GM19023 (cell line): ENCODE data around the gene UCP2.

Experiments
- ATAC-seq: cut with Tn5 transposase; IDR thresholded peaks from one replicate; pipeline ENCODE4 v1.9.1; 2021; ENCODE audit warnings: mild to moderate bottlenecking, moderate library complexity; ENCODE audit not compliant: unreplicated experiment

UCP2 gene

GRCh38 chr11:74010306-74011300, 28.0 kb upstream of the UCP2 start:
- no peak for ATAC-seq

DNA sequence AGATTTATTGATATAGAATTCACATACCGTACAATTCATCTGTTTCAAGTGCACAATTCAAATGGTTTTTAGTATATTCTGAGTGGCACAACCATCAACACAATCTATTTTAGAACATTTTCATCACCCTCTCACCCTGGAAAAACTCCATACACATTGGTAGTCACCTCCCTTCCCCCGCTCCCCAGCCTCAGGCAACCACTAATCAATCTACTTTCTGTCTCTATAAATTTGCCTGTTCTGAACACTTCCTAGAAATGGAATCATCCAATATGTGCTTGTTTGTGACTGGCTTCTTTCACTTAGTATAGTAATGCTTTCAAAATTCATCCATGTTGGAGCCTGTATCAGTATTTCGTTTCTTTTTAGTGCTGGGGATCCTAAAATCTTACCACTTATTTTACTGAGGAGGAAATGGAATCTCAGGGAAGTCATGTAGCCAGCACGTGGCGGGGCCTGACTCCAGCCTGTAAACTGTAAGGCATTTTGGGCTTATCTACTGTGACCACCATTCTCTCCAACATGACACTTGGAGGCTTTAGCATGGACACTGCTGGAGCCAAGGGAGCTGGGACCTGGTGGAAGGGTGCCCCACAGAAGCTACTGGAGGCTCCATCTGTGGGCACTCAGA, 27.1 kb upstream of the UCP2 start:
- ATAC-seq, result no peak

- no peak for ATAC-seq
Measured at GRCh38 chr11:74009230-74009547, 26.5 kb upstream of the UCP2 start.

DNA sequence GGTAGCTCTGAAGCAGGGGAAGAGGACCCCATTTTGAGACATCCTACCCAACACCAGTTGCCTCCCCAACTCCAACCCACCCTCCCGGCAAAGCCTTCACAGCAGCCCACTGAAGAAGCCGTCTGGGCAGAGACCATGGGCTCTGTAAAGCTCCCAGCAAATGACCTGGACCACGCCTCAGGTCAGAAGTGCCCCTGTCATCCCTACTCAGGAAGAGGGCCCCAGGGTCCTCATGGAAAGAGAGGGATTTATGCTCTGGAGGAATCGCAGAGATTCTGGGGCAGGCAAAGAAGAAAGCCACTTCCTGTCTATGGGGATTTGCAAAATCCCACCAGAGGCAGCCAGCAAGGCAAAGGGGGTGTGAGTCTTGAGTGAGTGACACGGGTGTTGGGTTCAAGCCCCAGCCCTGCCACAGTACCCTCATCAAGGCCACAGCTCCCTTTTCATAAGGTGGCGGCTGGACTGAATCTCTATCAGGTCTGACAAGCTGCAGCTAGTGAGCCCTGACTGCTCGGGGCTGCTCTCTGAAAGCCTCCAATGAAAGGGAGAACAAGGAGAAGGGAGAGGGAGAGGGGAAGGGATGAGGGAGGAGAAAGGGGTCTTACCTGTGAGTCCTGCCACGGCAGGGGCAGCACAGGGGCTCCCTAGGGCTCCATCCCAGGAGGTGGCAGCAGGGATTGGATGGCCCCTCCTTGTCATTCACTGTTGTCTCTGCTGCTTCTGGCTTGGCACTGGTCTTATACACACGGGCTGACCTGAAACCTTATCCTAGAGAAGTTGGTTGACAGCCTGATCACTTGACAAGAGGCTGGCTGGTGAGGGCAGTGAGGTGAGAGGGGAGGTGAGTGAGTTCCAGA, 26.0 kb upstream of the UCP2 start, which contains the start of gene UCP3:
Gene UCP3 (minus strand): TSS at position 713 of the 857 bp plus-strand sequence. CDS start 2,043 bp downstream, outside the sequence.
- ATAC-seq, result no peak

DNA sequence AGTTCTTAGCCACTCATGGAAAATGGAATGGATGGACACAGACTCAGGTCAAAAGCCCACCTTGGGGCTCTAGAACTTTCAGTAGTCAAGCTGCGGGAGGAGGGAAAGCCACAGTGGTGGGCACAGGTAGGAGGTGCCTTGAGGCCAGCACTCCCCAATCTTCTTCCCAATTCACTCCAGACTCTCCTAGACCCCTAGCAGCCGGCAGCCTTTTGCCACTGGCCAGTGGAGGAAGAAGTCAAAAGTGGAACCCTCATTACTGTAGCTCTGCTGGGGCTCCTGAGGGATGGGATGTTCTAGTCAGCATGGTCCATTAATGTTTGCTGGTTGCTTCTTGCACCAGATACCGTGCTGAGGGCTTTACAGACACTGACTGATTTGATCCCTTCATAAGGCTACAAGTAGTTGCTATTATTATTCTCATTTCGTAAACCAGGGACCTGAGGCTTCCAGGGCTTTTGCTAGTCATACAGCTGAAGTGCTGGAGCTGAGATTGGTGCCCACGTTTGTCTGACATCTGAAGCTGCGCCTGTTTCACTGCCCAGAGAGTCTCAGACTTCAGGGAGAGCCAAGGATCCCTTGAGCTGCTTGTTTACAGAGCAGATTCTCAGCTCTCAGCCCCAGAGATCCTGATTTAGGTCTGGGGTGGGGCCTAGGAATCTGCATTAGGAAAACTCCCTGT, 25.2 kb upstream of the UCP2 start:
- no peak for ATAC-seq

GRCh38 chr11:74006743-74007304, 24.2 kb upstream of the UCP2 start:
- ATAC-seq, result no peak

- no peak for ATAC-seq
Measured at GRCh38 chr11:74005721-74006517, 23.3 kb upstream of the UCP2 start.

DNA sequence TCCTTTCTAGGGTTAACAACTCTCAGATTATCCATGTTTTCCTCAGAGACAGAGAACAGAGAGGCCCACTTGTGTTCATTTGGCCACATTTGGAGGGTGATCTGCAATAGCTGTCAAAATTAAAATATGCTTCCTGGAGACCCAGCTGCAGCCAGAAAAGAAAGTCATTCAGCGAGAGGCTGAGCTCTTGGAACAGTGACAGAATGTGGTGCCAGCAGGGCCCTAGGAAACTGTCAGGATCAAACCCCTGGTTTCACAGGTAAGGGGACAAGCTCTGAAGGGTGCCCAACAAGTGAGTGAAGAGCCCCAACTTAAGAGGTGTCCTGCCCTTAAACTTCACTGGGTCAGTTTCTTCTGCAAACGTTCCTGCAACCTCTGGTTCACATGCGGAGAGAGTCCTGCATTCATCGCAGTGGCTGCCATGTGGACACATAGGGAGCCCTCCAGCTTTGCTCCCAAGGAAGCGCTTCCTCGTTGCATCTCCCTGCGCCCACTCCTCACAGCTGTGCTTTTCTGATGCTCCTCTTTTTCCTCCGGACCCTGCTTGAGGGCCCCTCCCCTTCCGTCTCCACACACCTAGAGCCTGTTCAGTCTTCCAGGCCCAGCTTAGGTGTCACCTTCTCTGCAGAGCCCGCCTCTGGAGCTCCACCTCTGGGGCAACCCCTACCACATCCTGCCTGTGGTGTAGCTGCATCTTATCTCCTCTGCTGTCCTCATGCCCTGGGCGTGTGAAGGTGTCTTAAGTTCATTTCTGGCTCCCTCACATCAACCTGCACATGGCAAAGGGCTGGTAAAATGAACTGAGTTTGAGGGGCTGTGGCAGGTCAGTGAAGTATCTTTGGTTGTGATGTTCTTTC, 22.3 kb upstream of the UCP2 start:
- no peak for ATAC-seq

GRCh38 chr11:74004046-74004695, 21.5 kb upstream of the UCP2 start:
- no peak for ATAC-seq

DNA sequence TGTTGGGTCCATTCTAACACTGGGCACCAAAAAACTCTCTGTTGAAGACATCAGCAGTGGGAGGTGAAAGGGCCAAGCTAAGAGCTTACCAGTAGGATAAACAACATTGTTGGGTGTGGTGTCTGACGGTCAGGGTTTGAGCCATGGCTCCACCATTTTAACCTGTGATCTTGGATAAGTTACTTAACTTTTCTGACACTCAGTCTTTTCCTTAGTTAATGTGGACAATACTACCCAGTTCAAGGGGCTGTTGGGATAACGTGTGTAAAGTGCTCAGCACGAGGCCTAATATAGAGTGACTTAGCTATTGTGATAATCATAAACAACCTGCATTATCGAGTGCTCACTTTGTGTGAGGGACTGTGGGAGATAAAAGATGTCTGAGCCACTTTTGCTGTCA, 20.2 kb upstream of the UCP2 start:
- no peak for ATAC-seq

DNA sequence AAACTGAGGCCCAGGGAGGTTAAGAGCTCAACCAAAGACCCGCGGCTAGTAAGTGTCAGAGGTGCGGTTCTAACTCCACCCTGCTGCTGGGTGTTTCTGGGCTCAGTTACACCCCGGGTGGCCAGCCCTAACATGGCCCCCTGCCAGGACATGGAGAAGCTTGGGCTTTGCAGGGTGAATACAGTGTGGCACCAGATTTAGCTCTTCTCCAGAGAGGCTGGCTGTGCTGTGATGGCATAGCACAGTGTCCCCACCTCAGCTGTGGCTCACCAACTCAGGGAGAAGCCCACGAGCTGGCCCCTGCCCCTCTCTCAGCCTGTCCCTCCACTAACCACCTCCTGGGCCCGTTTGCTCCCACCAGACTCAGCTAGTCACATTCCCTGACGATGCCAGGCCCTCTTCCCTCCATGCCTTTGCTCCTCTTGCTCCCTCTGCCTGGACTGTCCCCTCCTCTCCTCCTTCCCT, 19.2 kb upstream of the UCP2 start:
- ATAC-seq, result no peak

DNA sequence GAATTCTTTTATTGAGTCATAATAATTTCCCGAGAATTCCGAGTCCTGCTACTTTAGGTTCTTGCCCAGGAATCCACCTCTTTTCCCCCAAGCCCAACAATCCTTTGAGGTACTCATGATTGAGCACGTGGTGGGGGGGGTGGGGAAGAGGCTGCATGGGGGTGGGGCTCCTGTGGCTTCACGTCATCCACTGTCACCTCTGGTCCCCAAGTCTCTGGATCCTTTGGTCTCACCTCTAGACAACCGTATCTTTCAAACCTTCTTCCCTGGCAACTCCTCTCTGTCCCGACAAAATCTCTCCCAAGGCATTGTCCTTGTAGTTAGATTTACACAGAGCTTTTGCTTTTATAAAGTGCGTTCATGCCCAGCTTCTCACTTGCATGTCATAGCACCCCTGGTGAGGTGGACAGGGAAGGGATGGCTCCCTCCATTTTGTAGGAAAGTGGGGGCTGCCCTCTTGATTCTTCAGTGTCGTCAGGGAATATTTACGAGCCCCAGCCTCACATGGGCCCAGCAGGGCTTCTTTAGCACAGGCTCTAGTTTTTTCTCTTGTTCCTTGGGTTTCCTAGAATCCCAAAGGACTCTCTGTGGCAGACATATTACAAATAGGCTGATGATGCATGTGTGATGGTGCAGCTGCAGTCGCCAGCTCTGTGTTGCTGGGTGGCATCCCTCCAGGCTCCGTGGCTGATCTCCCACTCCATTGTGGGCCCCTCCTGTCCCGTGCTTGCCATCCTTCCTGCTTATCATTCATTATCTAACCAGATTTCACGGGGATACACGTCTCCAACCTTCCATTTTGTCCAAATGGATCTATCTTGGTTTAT, 17.9 kb upstream of the UCP2 start:
- ATAC-seq, result no peak

GRCh38 chr11:73999581-74000306, 17.1 kb upstream of the UCP2 start:
- no peak for ATAC-seq

DNA sequence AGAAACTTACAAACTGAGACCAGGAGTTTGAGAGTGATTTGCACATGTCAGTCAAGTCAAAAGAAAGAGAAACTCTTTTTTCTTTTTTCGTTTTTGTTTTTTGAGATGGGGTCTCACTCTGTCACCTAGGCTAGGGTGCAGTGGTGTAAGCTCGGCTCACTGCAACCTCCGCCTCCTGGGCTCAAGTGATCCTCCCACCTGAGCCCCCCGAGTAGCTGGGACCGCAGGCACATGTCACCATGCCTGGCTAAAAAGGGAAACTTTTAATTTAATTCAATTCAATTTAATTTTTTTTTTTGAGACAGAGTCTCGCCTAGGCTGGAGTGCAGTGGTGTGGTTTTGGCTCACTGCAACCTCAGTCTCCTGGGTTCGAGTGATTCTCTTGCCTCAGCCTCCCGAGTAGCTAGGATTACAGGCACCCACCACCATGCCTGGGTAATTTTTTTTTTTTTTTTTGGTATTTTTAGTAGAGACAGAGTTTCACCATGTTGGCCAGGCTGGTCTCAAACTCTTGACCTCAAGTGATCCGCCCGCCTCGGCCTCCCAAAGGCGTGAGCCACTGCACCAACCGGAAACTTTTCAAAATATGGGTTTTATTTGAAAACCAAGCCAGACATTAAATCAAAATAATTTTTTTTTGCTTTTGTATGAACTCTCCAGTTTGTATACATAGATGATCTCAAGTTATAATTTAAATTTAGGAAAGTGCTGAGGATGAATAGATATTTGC, 16.4 kb upstream of the UCP2 start:
- no peak for ATAC-seq

- ATAC-seq, result no peak
Measured at GRCh38 chr11:73997120-73997770, 14.6 kb upstream of the UCP2 start.
